ENCODE measurements around the gene COG6.

COG6 gene

DNA sequence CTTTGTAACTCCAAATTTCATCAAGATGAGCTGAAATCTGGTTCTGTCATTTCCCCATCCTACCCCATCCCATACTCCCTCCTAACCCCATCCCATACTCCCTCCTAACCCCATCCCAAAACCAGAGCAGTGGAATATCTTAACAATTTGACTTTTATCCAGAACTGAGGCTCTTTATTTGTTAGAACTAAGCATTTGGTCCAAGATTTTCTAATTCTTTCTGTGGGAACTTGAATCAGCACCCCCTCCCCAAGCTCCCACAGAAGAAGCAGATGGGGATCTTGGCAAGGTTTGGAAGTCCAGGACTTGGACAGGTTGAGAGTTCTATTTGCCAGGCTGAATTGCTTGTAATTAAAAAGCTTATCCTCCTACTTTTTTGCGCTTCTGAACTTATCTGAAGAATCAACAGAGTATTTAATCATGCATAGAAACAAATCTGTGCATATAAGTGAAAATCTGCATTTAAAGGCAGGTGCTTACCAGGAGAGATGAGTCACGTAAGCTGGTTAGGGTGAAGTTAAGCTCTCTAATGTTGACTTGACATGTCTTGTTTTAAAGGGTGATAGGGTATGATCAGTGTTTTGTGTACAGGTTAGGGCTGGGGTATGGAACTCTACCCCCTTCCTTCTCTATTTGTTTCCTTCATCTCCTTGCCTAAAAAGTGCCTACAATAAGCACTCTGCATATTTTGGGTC is 111.1 kb downstream of the COG6 start:
- no peak overlapping the region for H3K4me3 ChIP-seq
- peak overlapping the region in 5 of 21 experiments; percentile 4 to 68 (median 59) for H3K27ac ChIP-seq

DNA sequence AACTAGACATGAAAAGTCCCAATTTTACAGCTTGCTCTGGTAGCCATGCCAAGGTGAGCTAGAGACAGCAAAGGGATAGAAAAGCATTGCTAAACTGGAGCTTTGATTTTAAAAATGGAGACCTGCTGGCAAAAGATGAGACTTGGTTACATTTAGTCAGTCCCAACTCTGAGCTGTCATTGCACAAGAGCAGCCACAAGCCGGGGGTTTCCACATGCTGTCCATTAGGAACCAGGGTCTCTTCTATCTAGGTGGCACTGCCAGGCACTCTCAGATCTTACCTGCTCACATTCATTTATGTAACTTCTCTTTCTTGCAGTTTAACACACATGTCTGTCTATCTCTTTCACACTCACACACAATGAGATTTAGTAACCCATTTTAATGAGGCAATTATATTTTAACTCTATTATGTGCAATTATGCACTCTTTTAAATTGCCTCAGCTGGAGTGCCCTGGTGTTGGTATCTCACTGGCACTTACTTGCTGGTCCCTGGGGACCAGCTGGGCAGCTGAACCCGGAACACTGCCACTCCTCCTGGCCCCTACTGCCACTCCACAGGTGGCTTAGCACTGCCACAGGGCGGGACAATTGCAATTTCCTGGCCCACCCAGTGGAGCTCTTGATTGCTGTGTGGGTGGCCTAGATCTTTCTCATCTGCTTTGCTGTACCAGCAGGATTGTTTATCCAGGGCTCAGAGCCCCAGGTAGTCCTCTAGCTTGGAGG is 112.5 kb downstream of the COG6 start:
- peak overlapping the region in 3 of 21 experiments; percentile 59 to 68 (median 61) for H3K27ac ChIP-seq

DNA sequence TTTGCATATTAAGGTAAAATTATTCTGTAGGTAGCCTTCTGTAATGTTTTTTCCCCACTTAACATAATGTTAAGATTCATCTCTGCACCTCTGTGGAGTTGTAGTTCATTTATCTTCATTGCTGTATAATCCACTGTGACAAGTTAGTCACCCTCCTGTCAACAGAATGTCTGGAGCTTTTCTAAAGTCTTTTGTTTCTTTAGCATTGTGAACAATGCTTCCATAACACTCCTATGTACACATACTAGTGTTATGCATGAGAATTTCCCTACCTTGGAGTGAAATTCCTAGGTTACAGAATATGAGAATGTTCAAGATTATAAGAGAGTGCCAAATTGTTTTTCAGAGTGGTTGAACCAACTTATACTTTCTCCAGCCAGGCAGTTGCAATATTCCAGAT is 113.5 kb downstream of the COG6 start:
- Histone ChIP-seq H3K27ac (peak overlapping the region in 1 of 21 experiments; percentile 68), H3K4me3 (no peak overlapping the region)

More for the DNA sequence above, 112.5 kb downstream of the COG6 start:
- no peak overlapping the region for H3K4me3 ChIP-seq

DNA sequence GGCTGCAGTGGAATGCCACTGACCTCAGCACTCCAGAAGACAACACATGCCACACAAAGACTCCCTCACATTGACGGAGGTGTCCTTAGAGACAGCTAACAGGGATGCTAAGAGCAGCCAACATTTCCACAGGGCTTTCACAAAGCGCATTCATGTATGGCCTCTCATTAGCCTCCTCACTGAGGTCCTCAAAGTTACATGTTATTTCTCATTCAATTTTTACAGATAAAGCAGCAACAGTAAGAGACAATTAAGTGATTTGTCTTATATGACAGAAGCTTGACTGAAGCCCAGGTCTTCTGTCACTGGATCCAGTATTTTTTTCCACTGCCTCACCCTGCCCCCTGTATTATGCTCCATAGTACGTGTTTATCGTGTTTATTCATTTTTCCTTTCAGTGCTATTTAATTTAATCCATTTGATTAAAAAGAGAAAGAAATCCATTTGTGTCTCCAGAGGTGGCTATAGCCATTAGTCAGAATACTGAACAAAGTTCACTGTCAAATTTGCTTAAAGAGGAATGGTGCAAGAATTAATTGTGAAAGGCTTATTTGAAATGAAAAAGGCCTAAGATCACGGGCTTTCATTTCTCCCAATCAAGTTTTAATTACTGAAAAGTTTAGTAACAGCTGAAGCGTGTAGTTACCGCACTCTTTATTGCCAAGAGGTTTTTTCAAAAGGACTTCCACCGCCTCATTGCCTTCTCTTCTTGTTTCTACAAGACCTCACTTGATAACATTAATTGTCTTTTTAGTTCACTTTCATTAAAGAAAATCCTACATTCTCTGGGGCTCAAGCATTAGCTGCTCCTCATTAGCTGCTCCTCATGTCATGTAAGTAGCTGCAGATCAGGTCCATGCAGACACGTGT is 115.0 kb downstream of the COG6 start:
- H3K4me3 ChIP-seq = no peak overlapping the region
- H3K27ac ChIP-seq = no peak overlapping the region

DNA sequence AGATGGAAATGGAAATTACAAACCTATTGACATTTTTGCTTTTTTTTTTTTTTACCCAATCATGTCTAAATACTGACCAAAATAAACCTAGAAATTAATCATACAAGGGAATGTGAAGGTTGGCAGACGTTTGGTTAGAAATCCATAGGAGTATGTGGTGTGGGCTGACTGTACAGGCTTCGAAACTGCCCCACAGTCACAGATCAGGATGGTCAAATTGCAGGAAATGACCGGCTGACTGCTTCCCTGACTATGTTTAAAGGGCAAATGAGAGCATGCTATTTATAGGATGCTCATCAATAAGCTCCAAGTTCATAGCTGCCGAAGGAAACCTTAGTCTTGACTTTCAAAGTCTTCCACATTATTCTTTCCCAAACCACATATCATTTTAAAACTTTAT is 118.4 kb downstream of the COG6 start:
- H3K4me3 ChIP-seq = no peak overlapping the region
- H3K27ac ChIP-seq = no peak overlapping the region

- Histone ChIP-seq H3K4me3 (no peak overlapping the region), H3K27ac (peak overlapping the region in 7 of 21 experiments; percentile 10 to 71 (median 50))
Measured at GRCh38 chr13:39776439-39776838, 121.0 kb downstream of the COG6 start.

- H3K27ac ChIP-seq = peak overlapping the region in 10 of 21 experiments; percentile 10 to 71 (median 59)
- no peak overlapping the region for H3K4me3 ChIP-seq
Measured at GRCh38 chr13:39777021-39777420, 121.6 kb downstream of the COG6 start.

DNA sequence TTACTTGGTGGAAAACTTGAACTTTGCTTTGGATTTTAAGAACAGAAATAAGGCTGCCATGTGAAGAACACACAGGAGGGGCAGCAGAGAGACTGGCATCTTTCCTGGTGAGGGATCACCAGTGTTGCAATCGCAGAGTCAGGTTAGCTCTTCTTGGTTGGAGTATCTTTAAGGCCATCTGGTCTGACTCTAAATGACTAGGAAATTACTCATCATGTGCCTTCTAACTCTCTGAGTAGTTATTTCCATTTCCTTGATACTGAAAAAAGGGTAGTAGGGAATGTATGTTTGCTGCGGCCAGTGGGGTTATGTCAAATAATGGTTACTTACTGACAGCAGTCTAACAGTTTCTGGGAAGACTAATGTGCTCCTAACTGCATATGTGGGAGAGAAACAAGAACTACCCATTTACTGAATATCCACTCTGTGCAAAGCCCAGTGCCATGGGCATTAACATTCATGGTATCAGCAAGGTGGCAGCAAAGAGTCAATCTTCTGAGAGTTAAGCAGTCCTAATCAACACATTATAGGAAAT is 122.1 kb downstream of the COG6 start:
- Histone ChIP-seq H3K4me3 (no peak overlapping the region), H3K27ac (peak overlapping the region in 8 of 21 experiments; percentile 10 to 71 (median 61))

GRCh38 chr13:39779337-39780265 is 124.1 kb downstream of the COG6 start:
- Histone ChIP-seq H3K27ac (peak overlapping the region in 1 of 21 experiments; percentile 24), H3K4me3 (no peak overlapping the region)

DNA sequence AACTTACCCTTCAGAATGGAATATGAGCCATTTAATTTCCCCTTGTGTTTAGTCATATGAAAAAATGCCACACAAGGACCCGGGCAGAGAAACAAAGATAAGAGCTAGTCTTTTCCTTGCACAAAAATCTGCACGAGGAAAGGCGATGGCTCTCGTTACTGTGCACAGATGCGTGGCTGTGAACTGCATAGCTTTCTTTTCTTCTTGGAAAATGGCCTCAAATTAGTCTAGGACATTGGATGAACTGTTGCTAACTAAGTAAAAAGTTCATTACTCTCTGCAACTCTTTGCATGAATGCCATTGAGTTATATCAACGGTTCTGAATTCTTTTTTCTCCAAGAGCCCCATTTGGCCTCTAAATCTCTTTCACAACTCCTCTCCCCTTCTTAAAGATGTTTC is 125.2 kb downstream of the COG6 start:
- Histone ChIP-seq H3K27ac (no peak overlapping the region), H3K4me3 (no peak overlapping the region)

DNA sequence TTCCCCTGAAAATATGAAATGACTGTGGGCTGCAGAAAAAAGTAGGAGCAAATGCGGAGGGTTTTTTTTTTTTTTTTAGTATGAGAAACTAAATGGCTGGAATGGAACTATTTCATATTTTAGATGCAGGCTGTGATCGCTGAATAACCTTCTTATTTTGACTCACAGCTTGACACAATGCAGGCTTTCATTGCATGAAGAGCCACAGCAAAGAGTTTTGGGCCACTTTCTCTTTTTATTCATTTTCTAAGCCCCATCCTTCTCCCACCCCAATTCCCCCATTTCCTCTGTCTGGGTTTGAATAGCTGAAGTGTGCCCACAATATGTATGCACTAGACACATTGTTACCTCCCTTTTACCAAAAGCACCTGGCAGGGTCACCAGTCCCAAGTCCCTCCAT is 125.9 kb downstream of the COG6 start:
- no peak overlapping the region for H3K27ac ChIP-seq
- H3K4me3 ChIP-seq = no peak overlapping the region

DNA sequence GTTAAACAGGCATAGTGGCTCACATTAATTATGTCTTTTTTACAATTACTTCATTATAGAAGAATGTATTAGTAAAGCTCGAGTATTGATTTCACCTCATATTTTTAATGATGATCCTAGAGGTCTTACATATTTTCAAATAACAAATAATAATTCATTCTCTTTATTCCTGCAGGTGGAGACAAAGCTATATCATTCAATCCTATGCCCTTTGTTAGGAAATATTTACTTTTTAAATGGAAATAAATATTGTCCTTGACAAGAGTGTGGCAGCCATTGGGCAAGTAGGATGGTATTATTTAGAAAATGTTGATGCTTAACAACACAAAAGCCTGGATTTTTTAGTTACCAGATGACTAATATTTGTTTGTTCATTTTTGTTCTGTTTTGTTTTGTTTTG is 127.6 kb downstream of the COG6 start:
- H3K4me3 ChIP-seq = no peak overlapping the region
- no peak overlapping the region for H3K27ac ChIP-seq

- H3K4me3 ChIP-seq = no peak overlapping the region
- H3K27ac ChIP-seq = no peak overlapping the region
Measured at GRCh38 chr13:39784347-39784746, 128.9 kb downstream of the COG6 start.

- H3K27ac ChIP-seq = no peak overlapping the region
- H3K4me3 ChIP-seq = no peak overlapping the region
Measured at GRCh38 chr13:39786091-39786490, 130.6 kb downstream of the COG6 start.

DNA sequence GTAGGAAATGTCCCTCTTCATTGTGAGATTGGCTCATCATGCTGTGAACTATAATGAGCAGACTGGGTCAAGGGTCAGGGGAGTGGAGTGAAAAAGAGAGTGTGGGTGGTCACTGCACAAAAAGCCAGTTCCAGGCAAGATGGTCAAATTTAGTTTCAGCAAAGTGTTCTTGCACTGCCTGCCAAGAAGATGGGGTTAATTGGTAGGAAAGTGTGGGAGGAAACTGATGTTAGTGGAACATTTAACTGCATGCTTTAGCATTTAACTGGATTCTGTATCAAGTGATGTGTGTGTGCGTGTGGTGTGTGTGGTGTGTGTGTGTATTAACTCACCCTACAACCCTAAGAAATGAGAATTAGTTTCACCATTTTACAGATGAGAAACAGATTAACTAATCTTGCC is 131.6 kb downstream of the COG6 start:
- no peak overlapping the region for H3K27ac ChIP-seq
- H3K4me3 ChIP-seq = no peak overlapping the region

- Histone ChIP-seq H3K4me3 (no peak overlapping the region), H3K27ac (no peak overlapping the region)
Measured at GRCh38 chr13:39788102-39788501, 132.6 kb downstream of the COG6 start.

GRCh38 chr13:39789451-39789850 is 134.0 kb downstream of the COG6 start:
- Histone ChIP-seq H3K4me3 (no peak overlapping the region), H3K27ac (no peak overlapping the region)
